Activated naive CD8-positive, alpha-beta T cell treated with anti-CD3 and anti-CD28 coated beads, Interleukin-2, amount 50 U/mL, for 24 hours (primary cell): ENCODE measurements around the gene C14orf93.
A peak's percentile ranks its signal among the peaks of the same experiment; 100 is the strongest.

Experiments used
- ATAC-seq: fragments of 150-1000 bp; cut with Tn5 transposase; one replicate; pipeline ENCODE4 v1.10.0; 2021
- DNase-seq: peaks from one replicate; pipeline ENCODE4 v3.0.0; 2021
- H3K27ac Mint-ChIP-seq: one replicate; pipeline ENCODE4 v1.8.0; 2021; ENCODE audit warnings: mild to moderate bottlenecking, mixed read lengths
- H3K27me3 Mint-ChIP-seq: one replicate; pipeline ENCODE4 v1.8.0; 2021; ENCODE audit warnings: mixed read lengths
- H3K36me3 Mint-ChIP-seq: one replicate; pipeline ENCODE4 v1.8.0; 2021; ENCODE audit warnings: low read depth, mixed read lengths
- H3K4me1 Mint-ChIP-seq: one replicate; pipeline ENCODE4 v1.8.0; 2021; ENCODE audit warnings: mixed read lengths
- H3K4me3 Mint-ChIP-seq: one replicate; pipeline ENCODE4 v1.8.0; 2021; ENCODE audit warnings: mild to moderate bottlenecking, moderate library complexity, mixed read lengths
- H3K9me3 Mint-ChIP-seq: one replicate; pipeline ENCODE4 v1.8.0; 2021; ENCODE audit warnings: mixed read lengths

C14orf93 gene

GRCh38 chr14:22980672-22981089, 29.3 kb downstream of the C14orf93 start:
- Mint-ChIP-seq H3K27me3 (peaks cover 9% of the 10 kb centered on the region), H3K27ac (no peak overlapping the region), H3K4me1 (peaks cover 6% of the 10 kb centered on the region), H3K4me3 (peak overlapping the region; percentile 5), H3K9me3 (no peaks in the 10 kb centered on the region), H3K36me3 (no peaks in the 10 kb centered on the region)
- ATAC-seq (no peak), DNase-seq (peak; percentile 26)

GRCh38 chr14:22979748-22980392, 30.1 kb downstream of the C14orf93 start:
- DNase-seq = no peak
- H3K36me3 Mint-ChIP-seq = no peaks in the 10 kb centered on the region
- H3K4me3 Mint-ChIP-seq = peak overlapping the region; percentile 32
- H3K27me3 Mint-ChIP-seq = peaks cover 9% of the 10 kb centered on the region
- peaks cover 6% of the 10 kb centered on the region for H3K4me1 Mint-ChIP-seq
- no peak for ATAC-seq
- H3K9me3 Mint-ChIP-seq = no peaks in the 10 kb centered on the region
- no peak overlapping the region for H3K27ac Mint-ChIP-seq

DNA sequence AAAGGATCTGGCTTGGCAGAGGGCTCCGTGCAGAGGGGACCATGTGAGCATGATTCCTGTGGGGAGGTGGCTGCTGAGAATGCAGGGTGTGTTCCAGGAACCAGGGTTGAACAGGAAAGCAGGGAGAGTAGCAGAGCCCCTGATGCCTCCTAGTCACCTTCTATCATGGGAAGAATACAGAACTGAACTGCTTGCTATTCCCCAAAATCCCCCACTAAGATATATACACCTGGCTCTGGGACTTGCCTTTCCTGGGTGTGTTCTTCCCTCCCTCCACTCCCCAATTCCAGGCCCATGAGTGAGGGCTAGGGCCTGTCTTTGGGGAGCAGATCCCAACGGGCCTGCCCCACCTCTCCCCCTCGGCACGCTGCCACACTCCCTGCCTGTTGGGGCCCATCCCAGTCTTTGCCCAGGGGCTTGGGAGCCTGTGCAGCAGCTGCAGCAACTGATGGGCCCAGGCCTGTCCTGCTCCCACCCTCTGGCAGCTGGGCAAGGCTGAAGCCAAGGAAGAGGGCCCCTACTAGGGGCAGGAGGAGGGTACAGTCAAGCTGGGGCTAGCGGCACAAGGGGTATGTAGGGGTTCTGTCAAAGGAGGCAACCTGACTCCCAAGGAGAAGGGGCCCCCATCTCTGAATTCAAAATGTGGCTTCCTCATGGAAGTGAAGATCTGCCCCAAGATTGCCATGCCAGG, 30.8 kb downstream of the C14orf93 start:
- H3K9me3 Mint-ChIP-seq = no peaks in the 10 kb centered on the region
- peaks cover 6% of the 10 kb centered on the region for H3K4me1 Mint-ChIP-seq
- H3K27ac Mint-ChIP-seq = no peak overlapping the region
- no peak for ATAC-seq
- H3K4me3 Mint-ChIP-seq = no peak overlapping the region
- peaks cover 9% of the 10 kb centered on the region for H3K27me3 Mint-ChIP-seq
- no peak for DNase-seq
- no peaks in the 10 kb centered on the region for H3K36me3 Mint-ChIP-seq

- Mint-ChIP-seq H3K36me3 (no peaks in the 10 kb centered on the region), H3K27ac (no peak overlapping the region), H3K9me3 (no peaks in the 10 kb centered on the region), H3K4me3 (no peak overlapping the region), H3K27me3 (peaks cover 9% of the 10 kb centered on the region), H3K4me1 (peaks cover 6% of the 10 kb centered on the region)
- ATAC-seq (no peak), DNase-seq (no peak)
Measured at GRCh38 chr14:22978487-22978837, 31.5 kb downstream of the C14orf93 start.

DNA sequence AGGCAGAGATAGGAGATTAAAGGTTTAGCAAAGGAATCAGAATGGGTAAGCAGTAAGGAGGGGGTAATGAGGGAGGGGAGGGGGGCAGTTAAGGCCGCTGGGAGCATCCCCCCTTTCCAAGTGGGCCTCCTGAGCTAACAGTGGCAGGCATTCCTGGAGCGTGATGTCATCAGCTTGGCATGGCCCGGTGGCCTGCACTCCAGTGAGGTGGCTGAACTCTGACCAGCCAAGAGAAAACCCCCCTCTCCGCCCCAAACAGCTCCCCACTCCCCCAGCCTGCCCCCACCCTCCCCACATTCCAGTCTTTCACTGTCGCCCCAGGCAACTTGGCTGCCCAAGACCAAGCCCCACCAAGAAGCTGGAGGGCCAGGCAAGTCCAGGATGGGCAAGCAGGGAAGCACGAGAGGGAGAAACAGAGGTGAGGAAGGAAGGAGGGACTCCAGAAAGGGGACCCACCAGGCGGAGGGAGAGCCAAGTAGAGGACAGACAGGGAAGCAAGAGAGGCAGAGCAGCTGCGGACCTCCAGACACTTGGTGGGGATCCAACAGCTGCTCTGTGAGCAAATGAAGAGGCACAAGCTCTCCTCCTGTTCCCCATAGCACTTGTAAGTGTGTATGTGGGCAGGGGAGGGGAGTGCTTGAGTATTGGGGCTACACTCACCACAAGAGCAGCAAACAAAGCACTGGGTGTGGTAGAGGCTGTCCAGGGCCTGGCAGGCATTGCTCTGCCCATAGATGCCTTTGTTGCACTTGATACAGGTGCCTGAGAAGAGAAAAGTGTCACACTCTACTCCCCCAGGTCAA, 32.1 kb downstream of the C14orf93 start:
- H3K36me3 Mint-ChIP-seq = no peaks in the 10 kb centered on the region
- DNase-seq = no peak
- H3K27ac Mint-ChIP-seq = no peak overlapping the region

DNA sequence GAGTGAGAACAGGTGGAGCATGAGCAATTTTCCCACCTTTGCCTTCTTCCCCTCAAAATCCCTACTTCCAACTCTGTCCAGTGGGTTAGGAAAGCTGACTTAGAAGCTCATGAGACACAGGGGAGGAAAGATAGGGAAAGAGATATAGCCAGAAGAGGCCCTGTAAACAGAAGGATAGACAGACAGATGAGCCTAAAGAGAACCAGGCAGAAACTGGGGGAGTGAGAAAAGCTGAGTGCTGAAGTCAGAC, 32.6 kb downstream of the C14orf93 start:
- H3K27me3 Mint-ChIP-seq = peaks cover 9% of the 10 kb centered on the region
- ATAC-seq (no peak), DNase-seq (no peak)
- H3K36me3 Mint-ChIP-seq = no peaks in the 10 kb centered on the region
- peaks cover 6% of the 10 kb centered on the region for H3K4me1 Mint-ChIP-seq
- no peak overlapping the region for H3K4me3 Mint-ChIP-seq
- H3K9me3 Mint-ChIP-seq = no peaks in the 10 kb centered on the region
- no peak overlapping the region for H3K27ac Mint-ChIP-seq

More for the DNA sequence above, 32.1 kb downstream of the C14orf93 start:
- no peaks in the 10 kb centered on the region for H3K9me3 Mint-ChIP-seq
- H3K27me3 Mint-ChIP-seq = peaks cover 9% of the 10 kb centered on the region
- peaks cover 6% of the 10 kb centered on the region for H3K4me1 Mint-ChIP-seq
- ATAC-seq = no peak
- H3K4me3 Mint-ChIP-seq = no peak overlapping the region

DNA sequence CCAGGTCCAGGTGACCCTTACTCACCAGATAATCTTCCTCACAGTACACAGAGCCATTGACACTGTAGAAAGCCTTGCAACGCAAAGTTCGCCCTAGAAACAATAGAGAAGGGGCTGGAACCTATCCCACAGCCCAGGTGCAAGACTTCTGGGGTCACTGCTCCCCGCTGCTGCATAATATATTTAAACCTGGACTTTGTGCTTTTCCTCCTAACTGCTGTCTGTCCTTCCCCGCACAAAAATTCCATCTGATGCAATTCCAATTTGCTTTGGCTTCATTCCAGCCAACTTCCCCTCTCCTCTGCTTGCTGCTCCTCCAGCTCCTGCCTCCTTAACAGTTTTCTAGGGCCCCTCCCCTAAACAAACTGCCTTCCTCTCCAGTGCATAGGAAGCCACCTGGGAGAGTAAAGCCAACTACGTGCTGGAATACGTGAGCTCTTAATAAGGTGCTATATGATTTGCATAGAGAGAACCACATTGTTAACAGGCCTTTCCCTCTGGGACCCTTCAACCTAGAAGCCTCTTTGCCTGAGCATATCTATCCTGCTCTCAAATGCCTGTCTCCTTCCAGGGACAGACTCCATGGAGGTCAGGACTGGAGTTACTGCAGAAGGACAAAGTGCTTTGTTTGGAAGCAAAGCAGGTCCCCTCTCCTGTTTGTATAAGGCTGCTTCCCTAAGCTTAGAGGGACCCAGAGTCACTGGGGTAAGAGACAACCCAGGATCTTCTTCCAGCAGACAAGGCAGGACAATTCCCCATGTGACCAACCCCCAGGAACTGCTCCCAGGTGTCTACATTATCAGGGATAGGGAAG, 33.1 kb downstream of the C14orf93 start:
- H3K4me1 Mint-ChIP-seq = peaks cover 6% of the 10 kb centered on the region
- peaks cover 9% of the 10 kb centered on the region for H3K27me3 Mint-ChIP-seq
- no peaks in the 10 kb centered on the region for H3K36me3 Mint-ChIP-seq
- no peak overlapping the region for H3K27ac Mint-ChIP-seq
- DNase-seq (no peak), ATAC-seq (no peak)
- H3K4me3 Mint-ChIP-seq = no peak overlapping the region
- no peaks in the 10 kb centered on the region for H3K9me3 Mint-ChIP-seq

DNA sequence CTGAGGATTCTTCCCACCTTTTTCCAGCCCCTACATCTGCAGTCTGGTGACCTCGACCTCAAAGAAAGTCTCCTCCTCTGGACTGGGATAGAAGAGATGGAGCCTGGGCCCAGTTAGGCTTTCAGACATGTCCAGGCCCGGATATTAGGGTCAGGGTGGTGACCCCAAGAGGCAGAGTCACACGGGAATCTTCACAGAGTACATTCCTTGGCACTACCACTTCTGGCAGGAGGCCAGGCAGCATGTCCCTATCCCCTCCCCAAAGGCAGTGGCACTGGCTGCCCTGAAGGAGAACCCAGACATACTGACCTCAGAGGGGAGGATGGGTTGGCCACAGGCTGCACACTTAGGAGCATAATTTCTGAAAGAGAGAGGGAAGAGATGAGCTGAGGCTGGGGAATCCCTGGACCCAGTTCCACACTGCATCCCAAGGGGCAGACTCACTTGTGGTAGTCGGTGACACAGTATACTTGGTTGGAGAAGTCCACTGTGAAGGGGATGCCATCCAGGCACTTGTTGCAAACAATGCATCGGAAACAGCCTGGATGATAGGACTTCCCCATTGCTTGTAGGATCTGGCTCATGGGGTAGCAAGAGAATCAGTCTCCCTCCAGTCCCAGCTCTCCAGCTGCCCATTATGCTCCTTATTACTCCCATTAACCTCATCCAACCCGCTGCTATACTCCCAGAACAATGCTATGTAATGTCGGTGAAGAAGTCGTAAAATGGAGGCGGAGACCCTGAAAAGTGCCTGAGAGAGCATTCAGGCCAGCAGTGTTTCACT, 35.2 kb downstream of the C14orf93 start:
- Mint-ChIP-seq H3K4me1 (no peaks in the 10 kb centered on the region), H3K4me3 (no peak overlapping the region), H3K27me3 (peaks cover 3% of the 10 kb centered on the region), H3K36me3 (no peaks in the 10 kb centered on the region), H3K9me3 (no peaks in the 10 kb centered on the region), H3K27ac (no peak overlapping the region)
- no peak for DNase-seq
- ATAC-seq = no peak

- no peaks in the 10 kb centered on the region for H3K27me3 Mint-ChIP-seq
- no peak overlapping the region for H3K4me3 Mint-ChIP-seq
- H3K27ac Mint-ChIP-seq = no peak overlapping the region
- DNase-seq = peak; percentile 46
- no peaks in the 10 kb centered on the region for H3K9me3 Mint-ChIP-seq
- peak; percentile 51 for ATAC-seq
- no peaks in the 10 kb centered on the region for H3K36me3 Mint-ChIP-seq
- H3K4me1 Mint-ChIP-seq = no peaks in the 10 kb centered on the region
Measured at GRCh38 chr14:22973217-22974032, 36.5 kb downstream of the C14orf93 start.

DNA sequence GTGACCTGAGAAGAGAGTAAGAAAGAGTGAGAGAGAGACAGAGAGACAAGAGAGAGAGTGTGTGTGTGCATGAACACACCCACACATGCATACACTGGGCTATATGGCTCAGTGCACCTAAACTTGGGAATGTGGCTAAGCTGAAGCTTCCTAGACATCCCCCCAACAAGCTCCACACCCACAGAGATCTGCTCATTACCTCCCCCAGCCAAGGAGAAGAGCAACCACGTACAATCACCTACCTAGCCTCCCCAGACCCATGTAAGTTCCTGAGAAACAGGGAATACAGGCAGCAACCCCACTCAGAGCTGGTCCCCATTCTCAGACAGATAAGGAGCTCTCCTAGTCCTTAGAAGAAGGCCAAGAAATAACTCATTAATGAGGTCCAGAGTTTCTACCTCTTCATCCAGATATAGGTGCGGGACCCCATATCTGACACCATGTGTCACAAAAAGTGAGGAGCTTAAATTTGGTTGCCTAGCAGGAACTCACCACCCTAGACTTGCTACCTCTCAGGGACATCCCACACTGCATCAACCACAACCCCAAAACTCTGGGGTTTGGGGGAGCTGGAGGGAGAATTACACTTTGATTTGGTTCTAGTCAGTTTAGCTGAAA, 37.5 kb downstream of the C14orf93 start:
- H3K27ac Mint-ChIP-seq = no peak overlapping the region
- H3K9me3 Mint-ChIP-seq = no peaks in the 10 kb centered on the region
- no peaks in the 10 kb centered on the region for H3K27me3 Mint-ChIP-seq
- H3K4me1 Mint-ChIP-seq = no peaks in the 10 kb centered on the region
- DNase-seq = no peak
- no peak overlapping the region for H3K4me3 Mint-ChIP-seq
- ATAC-seq = no peak
- no peaks in the 10 kb centered on the region for H3K36me3 Mint-ChIP-seq

DNA sequence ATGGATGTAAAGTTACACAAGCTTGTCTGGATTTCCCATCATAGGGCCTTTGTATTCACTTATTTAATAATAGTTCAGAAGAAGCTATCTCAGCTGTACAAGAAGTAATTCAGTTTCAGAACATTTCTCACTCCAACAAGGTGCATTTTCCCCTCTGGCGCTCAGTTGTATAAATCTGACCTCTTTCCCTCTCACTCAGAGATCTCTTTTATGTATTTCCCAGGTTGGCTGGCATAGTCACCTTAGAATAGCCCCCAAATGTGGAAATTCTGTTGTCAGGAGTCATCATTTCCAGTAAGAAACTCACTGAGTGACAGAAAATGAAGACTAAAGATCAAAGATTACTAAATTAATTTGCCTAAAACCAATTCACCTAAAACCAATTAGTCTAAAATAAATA, 38.8 kb downstream of the C14orf93 start:
- ATAC-seq (no peak), DNase-seq (no peak)
- no peak overlapping the region for H3K4me3 Mint-ChIP-seq
- H3K27me3 Mint-ChIP-seq = no peaks in the 10 kb centered on the region
- H3K4me1 Mint-ChIP-seq = no peaks in the 10 kb centered on the region
- H3K27ac Mint-ChIP-seq = no peak overlapping the region
- no peaks in the 10 kb centered on the region for H3K9me3 Mint-ChIP-seq
- no peaks in the 10 kb centered on the region for H3K36me3 Mint-ChIP-seq

DNA sequence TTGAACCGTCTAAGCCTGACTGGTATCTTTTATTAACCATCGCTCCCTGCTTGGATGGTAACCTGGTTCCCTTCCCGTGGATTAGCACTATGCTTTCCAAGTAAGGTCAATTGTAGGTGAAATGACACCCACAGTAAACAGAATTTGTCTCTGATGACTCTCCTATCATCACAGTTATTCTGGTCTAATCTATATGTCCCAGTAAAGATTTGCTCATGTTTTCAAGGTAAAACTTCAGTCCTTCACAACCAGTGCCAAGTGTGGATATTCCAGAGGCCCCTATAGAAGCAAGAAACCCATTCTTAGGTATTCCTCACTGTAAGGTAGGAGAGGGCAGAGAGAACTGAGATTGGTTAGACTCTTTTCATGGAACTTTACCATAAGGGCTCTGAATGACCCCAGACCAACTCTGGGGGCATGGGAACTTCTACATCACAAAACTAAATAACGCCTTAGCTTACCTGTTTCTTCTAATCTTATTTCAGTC, 43.1 kb downstream of the C14orf93 start:
- Mint-ChIP-seq H3K27ac (no peak overlapping the region), H3K4me1 (no peaks in the 10 kb centered on the region), H3K27me3 (no peaks in the 10 kb centered on the region), H3K4me3 (no peak overlapping the region), H3K36me3 (no peaks in the 10 kb centered on the region), H3K9me3 (no peaks in the 10 kb centered on the region)
- ATAC-seq (no peak), DNase-seq (no peak)
